Ishikawa (cell line): ENCODE measurements around the gene RND2.

Source experiments
- CEBPB ChIP-seq: IDR thresholded peaks from 2 replicates; pipeline ENCODE4 v1.6.1; 2012
- TAF1 ChIP-seq: IDR thresholded peaks from 2 replicates; pipeline ENCODE4 v1.6.1; 2012; ENCODE audit warnings: low read depth, mild to moderate bottlenecking

DNA sequence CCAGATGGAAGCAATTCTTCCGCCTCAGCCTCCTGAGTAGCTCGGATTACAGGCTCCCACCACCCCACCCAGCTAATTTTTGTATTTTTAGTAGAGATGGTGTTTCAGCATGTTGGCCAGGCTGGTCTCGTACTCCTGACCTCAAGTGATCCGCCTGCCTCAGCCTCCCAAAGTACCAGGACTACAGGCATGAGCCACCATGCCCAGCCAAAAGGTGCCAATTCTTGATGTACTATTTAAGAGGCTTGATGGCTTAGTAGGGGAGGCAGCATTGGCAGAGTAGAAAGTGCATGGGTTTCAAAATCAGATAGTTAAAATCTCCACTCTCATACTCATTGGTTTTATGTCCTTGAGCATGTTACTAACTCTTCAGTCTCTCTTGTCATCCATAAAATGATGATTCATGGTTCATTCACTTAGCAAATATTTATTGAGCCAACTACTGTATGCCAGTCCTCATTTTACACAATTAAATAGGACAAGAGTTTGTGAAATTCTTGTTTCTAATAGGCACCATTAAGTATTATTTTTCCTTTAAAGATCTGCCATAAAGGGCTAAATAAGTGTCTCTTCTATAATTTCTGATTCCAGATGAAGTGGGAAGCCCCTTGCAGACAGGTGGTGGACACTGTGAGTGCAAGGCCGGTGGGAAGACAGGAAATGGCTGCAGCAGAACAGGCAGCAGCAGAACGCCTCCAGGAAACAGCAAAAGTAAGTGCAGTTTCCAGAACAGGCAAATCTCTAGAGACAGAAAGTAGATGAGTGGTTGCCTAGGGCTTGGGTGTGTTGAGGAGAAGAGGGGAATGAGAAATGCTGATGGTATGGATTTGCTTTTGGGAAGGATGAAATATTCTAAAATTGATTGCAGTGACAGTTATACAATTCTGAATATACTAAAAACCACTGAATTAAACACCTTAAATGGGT is 35.0 kb upstream of the RND2 start:
- TF ChIP-seq CEBPB (no peak), TAF1 (no peak)
